Measurements from ENCODE around the gene ZDHHC12.

Gene ZDHHC12

GRCh38 chr9:128723866-128724743, at the start of gene ZDHHC12:
ZDHHC12 (minus strand) TSS chr9:128724127; CDS start chr9:128724093, 34 bp downstream.
- peak; percentile 99 for DNase-seq (ENCODE audit: low read depth)

GRCh38 chr9:128773049-128773448, 49.1 kb upstream of the ZDHHC12 start:
- no peak for DNase-seq (ENCODE audit: low read depth)

GRCh38 chr9:128771745-128772519, 48.0 kb upstream of the ZDHHC12 start, which contains the start of gene ZER1:
ZER1 (minus strand) TSS chr9:128771927; CDS start chr9:128755565, 16,362 bp downstream.
- peak; percentile 88 for DNase-seq (ENCODE audit: low read depth)

GRCh38 chr9:128771094-128771721, 47.3 kb upstream of the ZDHHC12 start:
- no peak for DNase-seq (ENCODE audit: low read depth)

GRCh38 chr9:128770286-128771030, 46.5 kb upstream of the ZDHHC12 start:
- DNase-seq (ENCODE audit: low read depth), result no peak

GRCh38 chr9:128768606-128769005, 44.7 kb upstream of the ZDHHC12 start:
- DNase-seq (ENCODE audit: low read depth), result no peak

- no peak for DNase-seq (ENCODE audit: low read depth)
Measured at GRCh38 chr9:128765499-128765898, 41.6 kb upstream of the ZDHHC12 start.

- DNase-seq (ENCODE audit: low read depth), result no peak
Measured at GRCh38 chr9:128764361-128764760, 40.4 kb upstream of the ZDHHC12 start.

- DNase-seq (ENCODE audit: low read depth), result no peak
Measured at GRCh38 chr9:128762671-128763449, 38.9 kb upstream of the ZDHHC12 start.

GRCh38 chr9:128757602-128758001, 33.7 kb upstream of the ZDHHC12 start:
- no peak for DNase-seq (ENCODE audit: low read depth)

- no peak for DNase-seq (ENCODE audit: low read depth)
Measured at GRCh38 chr9:128753627-128754026, 29.7 kb upstream of the ZDHHC12 start.

- DNase-seq (ENCODE audit: low read depth), result no peak
Measured at GRCh38 chr9:128750926-128751595, 27.1 kb upstream of the ZDHHC12 start.

GRCh38 chr9:128747241-128747640, 23.3 kb upstream of the ZDHHC12 start:
- DNase-seq (ENCODE audit: low read depth), result no peak

GRCh38 chr9:128743421-128743820, 19.5 kb upstream of the ZDHHC12 start:
- no peak for DNase-seq (ENCODE audit: low read depth)

GRCh38 chr9:128742401-128742800, 18.5 kb upstream of the ZDHHC12 start:
- DNase-seq (ENCODE audit: low read depth), result no peak

- no peak for DNase-seq (ENCODE audit: low read depth)
Measured at GRCh38 chr9:128735373-128735772, 11.4 kb upstream of the ZDHHC12 start.

GRCh38 chr9:128733256-128733655, 9.3 kb upstream of the ZDHHC12 start:
- no peak for DNase-seq (ENCODE audit: low read depth)

GRCh38 chr9:128732576-128732975, 8.6 kb upstream of the ZDHHC12 start:
- no peak for DNase-seq (ENCODE audit: low read depth)

GRCh38 chr9:128731691-128732090, 7.8 kb upstream of the ZDHHC12 start:
- DNase-seq (ENCODE audit: low read depth), result no peak

- no peak for DNase-seq (ENCODE audit: low read depth)
Measured at GRCh38 chr9:128731093-128731492, 7.2 kb upstream of the ZDHHC12 start.

Measured in T-helper 22 cell (primary cell).